Neuronal stem cell (in vitro differentiated cells): Measurements from ENCODE around the gene MYOF.

Experiments
- DNase-seq: peaks from one replicate; pipeline ENCODE4 v3.0.0-alpha.2; 2013; ENCODE audit warnings: low spot score
- H2AFZ ChIP-seq: one replicate; pipeline ENCODE4 v1.6.1; 2013; ENCODE audit warnings: mild to moderate bottlenecking, low read length, inconsistent platforms
- H2AK5ac ChIP-seq: 2 replicates; pipeline ENCODE4 v1.6.1; 2013; ENCODE audit warnings: low read depth, mild to moderate bottlenecking, inconsistent platforms, low read length, moderate library complexity, mixed read lengths
- H2BK120ac ChIP-seq: 2 replicates; pipeline ENCODE4 v1.6.1; 2013; ENCODE audit warnings: low read depth, mild to moderate bottlenecking, inconsistent platforms, low read length, moderate library complexity, mixed read lengths
- H2BK12ac ChIP-seq: one replicate; pipeline ENCODE4 v1.6.1; 2013; ENCODE audit warnings: low read length, inconsistent platforms
- H2BK15ac ChIP-seq: 2 replicates; pipeline ENCODE4 v1.6.1; 2013; ENCODE audit warnings: mild to moderate bottlenecking, low read length, inconsistent platforms, mixed read lengths
- H2BK5ac ChIP-seq: one replicate; pipeline ENCODE4 v1.6.1; 2013; ENCODE audit warnings: inconsistent platforms, mild to moderate bottlenecking, low read length, moderate library complexity
- H3K14ac ChIP-seq: one replicate; pipeline ENCODE4 v1.6.1; 2013; ENCODE audit warnings: low read length, inconsistent platforms
- H3K18ac ChIP-seq: 2 replicates; pipeline ENCODE4 v1.6.1; 2013; ENCODE audit warnings: low read length, inconsistent platforms
- H3K23ac ChIP-seq: 2 replicates; pipeline ENCODE4 v1.6.1; 2013; ENCODE audit warnings: low read depth, mild to moderate bottlenecking, mixed read lengths, low read length, inconsistent platforms; ENCODE audit not compliant: poor library complexity
- H3K27ac ChIP-seq: replicated peaks from 3 replicates; pipeline ENCODE4 v1.5.1; 2013; ENCODE audit warnings: low read length, inconsistent platforms
- H3K27me3 ChIP-seq, 3 experiments: 2 replicates each; pipeline ENCODE4 v1.6.1; 2013; ENCODE audit warnings: low read length in 3 of 3, mild to moderate bottlenecking in 2 of 3, inconsistent platforms in 1 of 3, low read depth in 1 of 3, mixed read lengths in 1 of 3, moderate library complexity in 1 of 3; ENCODE audit not compliant: control insufficient read depth in 3 of 3, insufficient read depth in 3 of 3
- H3K36me3 ChIP-seq, 2 donors: replicated peaks in 1 of 2; 2 replicates each; pipeline ENCODE4 v1.6.1; 2013; ENCODE audit warnings: low read length in 2 of 2; ENCODE audit not compliant: control insufficient read depth in 2 of 2, insufficient read depth in 2 of 2
- H3K4ac ChIP-seq: 2 replicates; pipeline ENCODE4 v1.6.1; 2013; ENCODE audit warnings: inconsistent platforms, mild to moderate bottlenecking, low read length, moderate library complexity
- H3K4me1 ChIP-seq, 2 donors: 1 replicate in 1 of 2; 2 replicates in 1 of 2; pipeline ENCODE4 v1.6.1; 2013; ENCODE audit warnings: low read length in 2 of 2, low read depth in 1 of 2; ENCODE audit not compliant: control insufficient read depth in 2 of 2, insufficient read depth in 1 of 2
- H3K4me2 ChIP-seq: one replicate; pipeline ENCODE4 v1.6.1; 2013; ENCODE audit warnings: mild to moderate bottlenecking, low read length, inconsistent platforms; ENCODE audit not compliant: insufficient read depth, poor library complexity, severe bottlenecking
- H3K4me3 ChIP-seq, 2 donors: 2 replicates each; pipeline ENCODE4 v1.5.1; 2013; ENCODE audit warnings: low read length in 2 of 2, mild to moderate bottlenecking in 2 of 2, inconsistent platforms in 1 of 2, moderate library complexity in 1 of 2
- H3K79me1 ChIP-seq: one replicate; pipeline ENCODE4 v1.6.1; 2013; ENCODE audit warnings: low read depth, mild to moderate bottlenecking, inconsistent platforms, low read length, moderate library complexity
- H3K9ac ChIP-seq: one replicate; pipeline ENCODE4 v1.6.1; 2013; ENCODE audit warnings: mild to moderate bottlenecking, low read depth, low read length, inconsistent platforms; ENCODE audit not compliant: poor library complexity
- H3K9me3 ChIP-seq, 2 donors: replicated peaks in 1 of 2; 2 replicates each; pipeline versions ENCODE3 to v1.6.1; 2013; ENCODE audit warnings: low read length in 2 of 2, mild to moderate bottlenecking in 2 of 2, inconsistent platforms in 1 of 2, low read depth in 1 of 2, mixed read lengths in 1 of 2, moderate library complexity in 1 of 2; ENCODE audit not compliant: control insufficient read depth in 2 of 2, insufficient read depth in 1 of 2
- H4K8ac ChIP-seq: one replicate; pipeline ENCODE4 v1.6.1; 2013; ENCODE audit warnings: low read depth, mild to moderate bottlenecking, inconsistent platforms, low read length, moderate library complexity
- H4K91ac ChIP-seq: one replicate; pipeline ENCODE4 v1.6.1; 2013; ENCODE audit warnings: low read length, low read depth, mild to moderate bottlenecking, inconsistent platforms; ENCODE audit not compliant: poor library complexity
- WGBS, 2 donors: extraction: QIAGEN DNeasy Blood & Tissue Kit; methylation state at CpG; one replicate each; pipeline ENCODE4 v1.1.7; 2013; ENCODE audit warnings: missing lambda C conversion rate in 2 of 2, mixed read lengths in 1 of 2; ENCODE audit not compliant: insufficient read length in 2 of 2, insufficient replicate concordance in 1 of 2; ENCODE audit errors: extremely low coverage in 2 of 2; 5-methylcytosine and 5-hydroxymethylcytosine counted together

Gene MYOF

DNA sequence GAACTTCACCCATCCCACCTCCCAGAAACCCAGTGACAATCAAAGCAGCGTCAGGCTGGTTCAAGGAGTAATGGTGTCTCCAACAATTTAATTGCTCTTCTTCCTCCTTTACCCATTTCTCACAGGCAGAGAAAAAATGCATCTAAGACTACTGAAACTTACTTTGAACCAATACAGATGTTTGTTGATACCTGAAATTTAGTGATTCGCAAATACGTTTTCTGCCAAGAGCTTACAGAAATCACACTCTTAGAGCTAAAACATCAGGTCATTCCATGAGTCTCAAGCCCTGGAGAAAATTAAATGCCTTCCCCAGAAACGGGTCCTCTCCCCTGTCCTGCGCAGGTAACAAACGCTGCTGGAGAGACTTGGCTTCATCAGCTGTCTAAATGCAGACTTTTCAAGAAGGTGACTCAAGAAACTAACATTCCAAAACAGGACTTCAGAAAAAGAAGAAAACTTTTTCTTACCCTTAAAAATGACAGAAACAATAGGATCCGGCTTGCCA lies 443 bp downstream of the MYOF start:
- peaks cover 0 to 2% of the 10 kb centered on the region in 2 donors for H3K4me1 ChIP-seq
- H3K27me3 ChIP-seq = no peaks in the 10 kb centered on the region
- no peak overlapping the region for H3K23ac ChIP-seq
- no peaks in the 10 kb centered on the region for H3K9me3 ChIP-seq
- H2AK5ac ChIP-seq = no peak overlapping the region
- no peak overlapping the region for H2BK5ac ChIP-seq
- H3K27ac ChIP-seq = no peak overlapping the region
- H3K4me2 ChIP-seq = peak overlapping the region; percentile 52
- no peak overlapping the region for H3K18ac ChIP-seq
- H4K8ac ChIP-seq = no peak overlapping the region
- H3K4me3 ChIP-seq = peak overlapping the region in 1 of 2 donors; percentile 52
- H2BK12ac ChIP-seq = no peak overlapping the region
- no peaks in the 10 kb centered on the region for H3K36me3 ChIP-seq
- no CpG with 5 or more reads among the region's 7 CpGs for WGBS, 2 donors
- peak overlapping the region; percentile 79 for H2AFZ ChIP-seq
- no peak overlapping the region for H3K14ac ChIP-seq
- H3K9ac ChIP-seq = no peak overlapping the region
- H2BK15ac ChIP-seq = no peak overlapping the region
- H3K79me1 ChIP-seq = no peaks in the 10 kb centered on the region
- H2BK120ac ChIP-seq = no peak overlapping the region
- H3K4ac ChIP-seq = no peak overlapping the region
- H4K91ac ChIP-seq = no peak overlapping the region
- no peak for DNase-seq

DNA sequence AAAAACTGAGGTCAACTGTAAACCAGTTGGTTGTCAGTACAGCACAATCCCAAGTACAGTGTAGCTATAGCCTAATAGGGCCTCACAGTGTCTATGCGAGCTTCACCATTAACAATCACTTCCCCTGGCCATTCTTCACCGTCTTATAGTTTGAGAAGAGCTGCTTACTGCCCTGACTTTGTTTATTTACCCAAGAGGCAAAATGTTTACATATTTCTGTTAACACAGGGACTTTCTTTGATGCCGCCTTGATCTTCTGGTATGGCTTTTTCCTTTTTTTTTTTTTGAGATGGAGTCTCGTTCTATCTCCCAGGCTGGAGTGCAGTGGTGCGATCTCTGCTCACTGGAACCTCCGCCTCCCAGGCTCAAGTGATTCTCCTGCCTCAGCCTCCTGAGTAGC lies 3.3 kb downstream of the MYOF start:
- Histone ChIP-seq H2AK5ac (no peak overlapping the region), H3K23ac (no peak overlapping the region), H3K4me3 (no peak overlapping the region), H2BK120ac (no peak overlapping the region), H4K91ac (no peak overlapping the region), H4K8ac (no peak overlapping the region), H3K9ac (no peak overlapping the region), H3K9me3 (no peaks in the 10 kb centered on the region), H3K4ac (no peak overlapping the region), H2BK15ac (no peak overlapping the region), H2BK5ac (no peak overlapping the region), H3K79me1 (no peaks in the 10 kb centered on the region), H3K4me2 (no peak overlapping the region), H3K27ac (no peak overlapping the region), H3K4me1 (peaks cover 0 to 2% of the 10 kb centered on the region in 2 donors), H3K36me3 (no peaks in the 10 kb centered on the region), H3K18ac (no peak overlapping the region), H3K27me3 (no peaks in the 10 kb centered on the region), H3K14ac (no peak overlapping the region), H2AFZ (no peak overlapping the region), H2BK12ac (no peak overlapping the region)
- DNase-seq = no peak
- WGBS, 2 donors = no CpG with 5 or more reads among the region's 6 CpGs

DNA sequence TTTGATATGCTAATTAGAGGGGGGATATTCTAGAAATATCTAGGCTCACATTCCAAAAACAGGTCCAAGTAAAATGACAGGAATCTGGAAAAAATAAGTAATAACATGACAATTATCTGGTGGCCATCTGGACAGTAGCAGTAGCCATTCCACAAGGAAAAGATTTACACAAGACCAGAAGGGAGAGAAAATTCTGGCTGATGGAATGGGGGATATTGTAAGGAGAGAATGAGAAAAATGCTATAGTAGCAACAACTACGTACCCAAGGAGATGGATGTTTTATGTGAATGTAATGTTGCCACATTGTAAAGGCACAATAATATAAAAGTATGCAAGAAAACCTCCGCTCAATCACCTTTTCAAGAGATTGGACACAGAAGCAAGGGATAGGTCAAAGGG lies 5.4 kb downstream of the MYOF start:
- H3K4me1 ChIP-seq = peaks cover 2 to 4% of the 10 kb centered on the region in 2 donors
- no peak overlapping the region for H3K4ac ChIP-seq
- no peak overlapping the region for H3K14ac ChIP-seq
- H2BK5ac ChIP-seq = no peak overlapping the region
- no peak overlapping the region for H3K18ac ChIP-seq
- DNase-seq = no peak
- no peaks in the 10 kb centered on the region for H3K36me3 ChIP-seq
- H4K91ac ChIP-seq = no peak overlapping the region
- no peak overlapping the region for H3K9ac ChIP-seq
- H3K9me3 ChIP-seq = no peaks in the 10 kb centered on the region
- no peak overlapping the region for H3K4me2 ChIP-seq
- no peak overlapping the region for H2BK12ac ChIP-seq
- H3K4me3 ChIP-seq = no peak overlapping the region
- no peaks in the 10 kb centered on the region for H3K27me3 ChIP-seq
- H3K79me1 ChIP-seq = no peaks in the 10 kb centered on the region
- H4K8ac ChIP-seq = no peak overlapping the region
- H3K23ac ChIP-seq = no peak overlapping the region
- H2AK5ac ChIP-seq = no peak overlapping the region
- H2BK120ac ChIP-seq = no peak overlapping the region
- no peak overlapping the region for H3K27ac ChIP-seq
- no CpG with 5 or more reads among the region's 2 CpGs for WGBS, 2 donors
- no peak overlapping the region for H2AFZ ChIP-seq
- no peak overlapping the region for H2BK15ac ChIP-seq

DNA sequence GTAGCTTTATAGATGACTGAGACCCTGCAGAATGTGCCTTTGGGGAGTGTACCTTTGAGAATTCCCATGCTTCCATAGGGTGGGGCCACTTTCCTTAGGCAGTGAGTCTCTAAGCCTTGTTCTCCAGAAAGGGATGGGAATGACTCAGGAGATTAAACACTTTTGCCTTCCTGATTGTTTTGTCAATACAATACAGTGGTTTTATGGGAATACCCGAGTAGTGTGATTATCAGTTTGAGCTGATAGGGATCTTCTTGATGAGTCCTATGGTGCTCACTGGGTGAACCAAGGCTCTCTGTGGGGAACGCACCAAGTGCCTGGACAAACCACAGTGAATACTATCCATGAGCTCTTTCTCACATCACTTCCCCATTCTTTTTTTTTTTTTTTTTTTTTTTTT lies 6.3 kb downstream of the MYOF start:
- Histone ChIP-seq H3K4ac (no peak overlapping the region), H2AK5ac (no peak overlapping the region), H3K9ac (no peak overlapping the region), H3K79me1 (no peaks in the 10 kb centered on the region), H2BK15ac (no peak overlapping the region), H3K4me2 (no peak overlapping the region), H3K36me3 (no peaks in the 10 kb centered on the region), H2BK12ac (no peak overlapping the region), H2AFZ (no peak overlapping the region), H3K9me3 (no peaks in the 10 kb centered on the region), H3K14ac (no peak overlapping the region), H3K4me3 (no peak overlapping the region), H2BK120ac (no peak overlapping the region), H4K91ac (no peak overlapping the region), H4K8ac (no peak overlapping the region), H3K18ac (no peak overlapping the region), H3K23ac (no peak overlapping the region), H3K4me1 (peaks cover 4% of the 10 kb centered on the region in 2 donors), H2BK5ac (no peak overlapping the region), H3K27ac (no peak overlapping the region), H3K27me3 (no peaks in the 10 kb centered on the region)
- WGBS, 2 donors = no CpG with 5 or more reads among the region's 2 CpGs
- DNase-seq = no peak
